ENCODE results near the gene MOGAT2. TPM values are rescaled to one million over a fixed set of nuclear protein-coding genes. Genes with fewer than 3 reads are reported as not detected.

Gene MOGAT2
- total and polyA plus RNA-seq, 12 donors: 0.13 to 0.35 (median 0.20) TPM; not detected in 8

DNA sequence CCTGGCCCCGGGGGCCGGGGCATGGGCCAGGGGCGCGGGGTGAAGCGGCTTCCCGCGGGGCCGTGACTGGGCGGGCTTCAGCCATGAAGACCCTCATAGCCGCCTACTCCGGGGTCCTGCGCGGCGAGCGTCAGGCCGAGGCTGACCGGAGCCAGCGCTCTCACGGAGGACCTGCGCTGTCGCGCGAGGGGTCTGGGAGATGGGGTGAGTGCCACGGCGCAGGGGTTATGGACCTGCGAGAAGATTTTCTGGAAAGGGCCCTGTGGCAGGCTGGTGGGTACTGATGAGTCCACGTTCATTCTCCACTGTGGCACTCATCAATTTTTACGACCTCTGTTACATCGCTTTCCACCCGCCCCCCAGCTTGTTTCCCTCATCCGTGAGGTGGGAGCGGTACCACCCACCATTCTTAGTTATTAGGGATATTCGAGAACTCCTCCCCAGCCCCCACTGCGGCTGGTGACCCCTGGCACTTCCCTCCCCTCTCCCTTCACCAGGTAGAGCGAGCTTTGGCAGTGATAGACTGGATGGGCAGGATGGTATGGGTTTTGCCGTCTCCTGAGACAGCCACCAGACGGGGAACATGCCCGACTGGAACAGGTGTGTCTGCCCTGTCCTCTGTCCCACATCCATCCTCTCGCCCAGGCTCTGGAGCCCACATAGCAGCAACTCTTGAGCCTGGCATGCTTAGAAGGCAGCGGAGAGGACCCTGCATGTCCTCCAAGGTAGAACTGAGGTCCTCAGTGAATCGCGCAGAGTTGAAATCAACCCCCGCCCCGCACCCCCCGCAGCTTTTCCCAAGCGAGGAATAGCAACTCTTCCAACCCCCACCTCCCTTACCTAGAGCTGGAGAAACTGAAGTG is 51.5 kb downstream of the MOGAT2 start:
- intact Hi-C loops (cut with DNase I): loop anchor here in 6 of 10 donors (1.0 to 10.0 kb wide), 4 partner anchors 54 to 224 kb away; partner anchors contain the start of gene MOGAT2 (in 2 of the 6)
- TF ChIP-seq, protein P1, sequence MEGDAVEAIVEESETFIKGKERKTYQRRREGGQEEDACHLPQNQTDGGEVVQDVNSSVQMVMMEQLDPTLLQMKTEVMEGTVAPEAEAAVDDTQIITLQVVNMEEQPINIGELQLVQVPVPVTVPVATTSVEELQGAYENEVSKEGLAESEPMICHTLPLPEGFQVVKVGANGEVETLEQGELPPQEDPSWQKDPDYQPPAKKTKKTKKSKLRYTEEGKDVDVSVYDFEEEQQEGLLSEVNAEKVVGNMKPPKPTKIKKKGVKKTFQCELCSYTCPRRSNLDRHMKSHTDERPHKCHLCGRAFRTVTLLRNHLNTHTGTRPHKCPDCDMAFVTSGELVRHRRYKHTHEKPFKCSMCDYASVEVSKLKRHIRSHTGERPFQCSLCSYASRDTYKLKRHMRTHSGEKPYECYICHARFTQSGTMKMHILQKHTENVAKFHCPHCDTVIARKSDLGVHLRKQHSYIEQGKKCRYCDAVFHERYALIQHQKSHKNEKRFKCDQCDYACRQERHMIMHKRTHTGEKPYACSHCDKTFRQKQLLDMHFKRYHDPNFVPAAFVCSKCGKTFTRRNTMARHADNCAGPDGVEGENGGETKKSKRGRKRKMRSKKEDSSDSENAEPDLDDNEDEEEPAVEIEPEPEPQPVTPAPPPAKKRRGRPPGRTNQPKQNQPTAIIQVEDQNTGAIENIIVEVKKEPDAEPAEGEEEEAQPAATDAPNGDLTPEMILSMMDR (IDR thresholded peaks at IDR 0.05): no peak
- DNase-seq (no peak), ATAC-seq (peak in 5 of 8 donors; percentile 2 to 6 (median 4))
- peaks cover 0 to 30% (median 22%) of the 10 kb centered on the region in 7 donors for H3K27me3 ChIP-seq
- no peaks in the 10 kb centered on the region for H3K36me3 ChIP-seq
- 10 to 17% methylated on average over 45 to 46 of the region's 46 CpGs for WGBS, 2 donors
- no peaks in the 10 kb centered on the region for H3K9me3 ChIP-seq
- peak overlapping the region in 7 of 10 donors; percentile 23 to 87 (median 62) for H3K27ac ChIP-seq
- H3K4me3 ChIP-seq: peak overlapping the region; percentile 33 to 68 (median 55)
- peaks cover 7 to 59% (median 16%) of the 10 kb centered on the region in 9 donors for H3K4me1 ChIP-seq

DNA sequence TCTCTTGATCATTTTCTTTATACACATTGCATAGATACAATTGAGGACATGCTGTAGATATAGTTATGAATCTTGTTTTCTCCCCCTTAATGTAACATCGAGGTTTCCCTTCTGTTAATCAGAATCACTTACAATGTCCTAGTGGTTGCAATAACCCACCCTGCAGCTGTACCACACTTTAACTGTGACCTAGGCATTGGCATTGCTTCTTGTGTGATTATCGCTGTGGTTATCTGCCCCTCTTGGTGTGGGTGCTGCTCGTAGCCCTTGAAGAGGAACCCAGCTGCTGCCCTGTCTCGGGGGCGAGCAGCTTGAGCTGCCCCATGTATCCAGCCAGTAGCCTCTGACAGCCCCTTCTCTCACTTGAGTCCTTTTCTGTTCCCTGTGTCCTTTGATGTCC is 52.5 kb downstream of the MOGAT2 start:
- Histone ChIP-seq H3K36me3 (no peaks in the 10 kb centered on the region), H3K27me3 (peaks cover 0 to 30% (median 16%) of the 10 kb centered on the region in 7 donors), H3K4me3 (peak overlapping the region in 1 of 10 donors; percentile 68), H3K27ac (peak overlapping the region in 1 of 10 donors; percentile 87), H3K9me3 (no peaks in the 10 kb centered on the region), H3K4me1 (peaks cover 7 to 61% (median 16%) of the 10 kb centered on the region in 9 donors)
- DNase-seq (no peak), ATAC-seq (no peak)
- intact Hi-C loops (cut with DNase I): no loop called here
- TF ChIP-seq, protein P1 (IDR thresholded peaks at IDR 0.05): no peak
- WGBS, 2 donors: 62 to 67% methylated on average over 5 of the region's 5 CpGs

DNA sequence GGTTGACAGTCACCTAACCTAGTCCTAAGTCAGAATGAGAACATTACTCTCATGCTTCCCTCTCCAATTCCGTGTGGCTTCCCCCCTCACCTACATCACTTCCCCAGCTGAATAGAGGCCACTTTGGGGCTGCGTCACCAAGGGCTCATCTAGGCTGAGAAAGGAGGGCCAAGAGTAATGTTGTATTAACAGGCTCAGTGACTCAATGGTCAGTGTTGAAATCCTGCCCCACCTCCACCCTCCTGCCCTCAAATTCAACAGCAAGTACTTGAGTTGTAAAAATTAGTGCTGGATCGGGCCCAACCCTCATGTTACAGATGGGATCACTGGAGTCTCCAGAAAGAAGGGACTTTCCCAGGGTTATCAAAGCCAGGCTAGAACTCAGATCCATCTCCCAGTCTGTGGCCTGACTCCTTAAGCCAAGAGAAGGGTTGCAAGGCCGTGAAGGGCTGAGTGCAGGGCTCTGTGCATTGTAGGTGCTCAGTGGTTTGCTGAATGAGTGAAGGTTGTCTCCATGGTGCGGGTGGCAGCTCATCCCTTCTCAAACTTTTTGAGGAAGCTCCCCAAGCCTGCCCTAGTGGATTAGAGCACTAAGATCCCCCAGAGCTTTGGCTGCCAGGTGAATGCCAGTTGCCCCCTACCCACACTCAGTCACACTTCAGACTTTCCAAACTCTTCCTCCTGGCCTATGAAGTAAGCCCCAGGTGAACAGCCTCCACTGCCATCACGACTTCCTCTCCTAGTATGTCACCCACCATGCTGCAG is 54.2 kb downstream of the MOGAT2 start:
- Histone ChIP-seq H3K36me3 (no peaks in the 10 kb centered on the region), H3K4me3 (no peak overlapping the region), H3K27ac (peak overlapping the region in 1 of 10 donors; percentile 87), H3K4me1 (peaks cover 7 to 67% (median 16%) of the 10 kb centered on the region in 9 donors), H3K27me3 (peaks cover 0 to 24% (median 4%) of the 10 kb centered on the region in 7 donors), H3K9me3 (no peaks in the 10 kb centered on the region)
- ATAC-seq (peak in 1 of 8 donors; percentile 15), DNase-seq (no peak)
- 81 to 92% methylated on average over 6 of the region's 6 CpGs for WGBS, 2 donors
- TF ChIP-seq, protein P1 (IDR thresholded peaks at IDR 0.05): no peak
- intact Hi-C loops (cut with DNase I): no loop called here

All from heart right ventricle (tissue), 16 donors.